Measurements from ENCODE around the gene AVPR2.

DNA sequence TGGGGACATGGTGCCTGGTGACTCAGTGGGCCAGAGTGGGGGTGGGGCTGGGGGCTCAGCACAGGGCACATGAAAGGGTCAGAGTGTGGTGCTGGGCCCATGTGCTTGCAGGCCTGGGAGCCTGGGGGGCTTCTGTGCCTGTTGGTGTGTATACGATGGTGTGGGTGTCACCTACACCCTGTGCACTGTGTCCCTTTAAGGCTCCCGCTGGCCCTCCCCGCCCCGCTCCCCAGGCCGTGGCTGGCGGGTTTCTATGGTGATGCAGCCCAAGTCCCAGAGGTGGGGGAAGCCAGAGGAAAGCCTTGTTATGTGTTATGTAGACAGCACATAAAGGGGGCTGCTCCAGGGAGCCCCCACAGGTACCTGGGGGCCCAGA is 24.0 kb upstream of the AVPR2 start:
- TF ChIP-seq, protein P1, sequence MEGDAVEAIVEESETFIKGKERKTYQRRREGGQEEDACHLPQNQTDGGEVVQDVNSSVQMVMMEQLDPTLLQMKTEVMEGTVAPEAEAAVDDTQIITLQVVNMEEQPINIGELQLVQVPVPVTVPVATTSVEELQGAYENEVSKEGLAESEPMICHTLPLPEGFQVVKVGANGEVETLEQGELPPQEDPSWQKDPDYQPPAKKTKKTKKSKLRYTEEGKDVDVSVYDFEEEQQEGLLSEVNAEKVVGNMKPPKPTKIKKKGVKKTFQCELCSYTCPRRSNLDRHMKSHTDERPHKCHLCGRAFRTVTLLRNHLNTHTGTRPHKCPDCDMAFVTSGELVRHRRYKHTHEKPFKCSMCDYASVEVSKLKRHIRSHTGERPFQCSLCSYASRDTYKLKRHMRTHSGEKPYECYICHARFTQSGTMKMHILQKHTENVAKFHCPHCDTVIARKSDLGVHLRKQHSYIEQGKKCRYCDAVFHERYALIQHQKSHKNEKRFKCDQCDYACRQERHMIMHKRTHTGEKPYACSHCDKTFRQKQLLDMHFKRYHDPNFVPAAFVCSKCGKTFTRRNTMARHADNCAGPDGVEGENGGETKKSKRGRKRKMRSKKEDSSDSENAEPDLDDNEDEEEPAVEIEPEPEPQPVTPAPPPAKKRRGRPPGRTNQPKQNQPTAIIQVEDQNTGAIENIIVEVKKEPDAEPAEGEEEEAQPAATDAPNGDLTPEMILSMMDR (IDR thresholded peaks at IDR 0.05): no peak
- TF ChIP-seq POLR2A (IDR thresholded peaks at IDR 0.05): no peak
